Activated CD8-positive, alpha-beta memory T cell treated with anti-CD3 and anti-CD28 coated beads, Interleukin-2, amount 50 U/mL, for 24 hours (primary cell): ENCODE data around the gene GCLC.
"Not testable (repeated sequence)": the region's sequence is repeated elsewhere in the genome, so short reads cannot be mapped to it uniquely, and the experiment has no call there.

Experiments used
- DNase-seq: peaks from one replicate; pipeline ENCODE4 v3.0.0-alpha.2; 2020; ENCODE audit errors: extremely low read depth

GCLC gene

DNA sequence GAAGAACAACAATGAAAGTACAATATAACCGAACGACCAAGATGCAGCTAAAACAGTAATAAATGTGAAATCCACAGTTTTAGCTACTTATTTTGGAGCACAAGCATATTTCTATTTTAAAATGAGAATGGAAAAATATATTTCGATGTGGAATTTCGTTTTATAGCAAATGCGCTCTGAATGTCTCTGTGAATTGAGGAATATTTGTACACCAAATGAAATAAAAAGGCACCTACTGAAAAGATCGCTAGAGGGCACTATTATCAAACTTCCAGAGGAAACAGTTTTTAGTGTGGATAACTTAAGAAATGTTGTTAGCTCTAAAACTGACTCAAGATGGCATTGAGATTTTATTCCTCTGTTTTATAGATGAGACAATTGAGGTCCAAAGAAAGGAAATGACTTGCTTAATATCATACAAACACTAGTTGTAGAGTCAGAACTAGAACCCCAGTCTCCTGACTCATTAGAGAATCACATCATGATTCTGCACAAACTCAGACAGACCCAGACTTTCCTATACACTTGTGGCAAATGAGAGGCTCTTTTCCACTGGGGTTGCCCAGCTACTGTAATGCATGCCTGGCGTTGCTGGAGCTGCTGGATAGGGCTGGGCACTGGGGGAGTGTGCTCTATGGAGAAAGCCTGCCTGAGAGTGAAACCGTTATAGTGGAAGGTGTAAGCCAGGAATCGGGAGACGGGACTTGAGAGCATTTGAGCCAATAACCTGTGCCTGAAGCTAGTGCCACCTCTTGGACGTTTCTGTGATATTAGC, 51.9 kb downstream of the GCLC start:
- DNase-seq, result peak; percentile 6

DNA sequence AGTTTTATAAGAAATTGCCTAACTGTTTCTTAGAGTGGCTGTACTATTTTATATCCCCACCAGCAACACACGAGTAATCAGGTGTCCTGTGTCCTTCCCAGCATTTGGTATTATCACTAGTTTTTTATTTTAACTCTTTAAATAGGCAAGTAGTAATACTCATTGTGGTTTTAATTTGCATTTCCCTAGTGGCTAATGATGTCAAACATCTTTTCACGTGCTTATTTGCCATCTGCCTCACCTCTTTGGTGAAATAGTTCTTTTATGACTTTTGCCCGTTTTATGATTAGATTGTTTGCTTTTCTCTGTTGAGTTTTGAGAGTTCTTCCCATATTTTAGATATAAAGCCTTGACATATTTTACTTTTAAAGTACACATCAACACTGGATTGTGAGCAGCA, 57.8 kb downstream of the GCLC start:
- no peak for DNase-seq

DNA sequence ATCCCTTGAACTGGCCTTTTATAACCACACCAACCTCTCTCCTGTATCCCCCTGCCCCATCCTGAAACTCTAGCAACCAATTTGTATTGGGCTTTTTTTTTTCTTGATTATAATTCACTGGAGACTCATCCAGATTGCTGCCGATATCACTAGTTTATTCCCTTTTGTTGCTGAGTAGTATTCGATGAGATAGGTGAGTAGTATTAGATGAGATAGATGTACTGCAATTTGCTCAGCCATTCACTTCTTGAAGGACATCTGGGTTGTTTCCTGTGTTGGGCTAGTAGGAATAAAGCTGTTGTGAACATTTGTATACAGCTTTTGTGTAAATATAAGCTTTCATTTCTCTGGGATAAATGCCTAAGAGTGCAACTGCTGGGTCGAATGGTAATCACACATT, 58.2 kb downstream of the GCLC start:
- DNase-seq, result no peak

DNA sequence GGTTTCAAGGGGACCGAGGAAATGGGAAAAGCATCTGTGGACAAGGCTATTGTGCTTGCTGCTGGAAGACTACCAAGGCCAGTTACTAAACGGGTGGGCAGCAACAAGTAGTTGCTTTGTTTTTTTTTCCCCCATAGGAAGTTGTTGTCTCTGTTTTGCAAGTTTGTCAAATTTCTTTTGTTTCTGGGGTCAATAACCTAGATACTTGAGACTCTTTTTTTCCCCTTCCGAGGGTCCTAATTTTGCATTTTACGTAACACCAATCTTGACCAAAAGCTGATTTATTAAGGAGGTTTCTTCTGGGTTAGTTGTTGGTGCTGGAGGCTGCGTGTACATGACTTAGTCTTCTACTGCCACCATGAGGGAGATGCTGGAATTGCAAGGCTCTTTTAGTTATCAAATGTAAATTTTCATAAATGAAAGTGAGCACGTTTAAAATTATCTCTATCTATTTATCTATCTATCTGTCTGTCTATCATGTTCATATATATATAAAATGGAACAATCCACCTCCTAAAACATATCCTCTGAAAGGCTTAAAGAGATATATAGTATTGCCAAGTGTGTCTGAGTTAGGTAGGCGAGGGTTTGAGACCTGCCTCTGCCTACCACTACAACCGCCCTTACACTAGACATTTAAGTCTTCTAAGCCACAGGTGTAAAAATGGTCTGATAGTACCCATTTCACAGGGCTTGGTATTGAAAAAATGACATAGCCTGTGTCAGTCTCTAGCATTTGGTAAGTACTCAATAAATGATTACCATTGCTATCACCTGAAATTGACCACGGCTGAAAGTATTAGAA, 60.2 kb downstream of the GCLC start:
- DNase-seq, result peak; percentile 12

DNA sequence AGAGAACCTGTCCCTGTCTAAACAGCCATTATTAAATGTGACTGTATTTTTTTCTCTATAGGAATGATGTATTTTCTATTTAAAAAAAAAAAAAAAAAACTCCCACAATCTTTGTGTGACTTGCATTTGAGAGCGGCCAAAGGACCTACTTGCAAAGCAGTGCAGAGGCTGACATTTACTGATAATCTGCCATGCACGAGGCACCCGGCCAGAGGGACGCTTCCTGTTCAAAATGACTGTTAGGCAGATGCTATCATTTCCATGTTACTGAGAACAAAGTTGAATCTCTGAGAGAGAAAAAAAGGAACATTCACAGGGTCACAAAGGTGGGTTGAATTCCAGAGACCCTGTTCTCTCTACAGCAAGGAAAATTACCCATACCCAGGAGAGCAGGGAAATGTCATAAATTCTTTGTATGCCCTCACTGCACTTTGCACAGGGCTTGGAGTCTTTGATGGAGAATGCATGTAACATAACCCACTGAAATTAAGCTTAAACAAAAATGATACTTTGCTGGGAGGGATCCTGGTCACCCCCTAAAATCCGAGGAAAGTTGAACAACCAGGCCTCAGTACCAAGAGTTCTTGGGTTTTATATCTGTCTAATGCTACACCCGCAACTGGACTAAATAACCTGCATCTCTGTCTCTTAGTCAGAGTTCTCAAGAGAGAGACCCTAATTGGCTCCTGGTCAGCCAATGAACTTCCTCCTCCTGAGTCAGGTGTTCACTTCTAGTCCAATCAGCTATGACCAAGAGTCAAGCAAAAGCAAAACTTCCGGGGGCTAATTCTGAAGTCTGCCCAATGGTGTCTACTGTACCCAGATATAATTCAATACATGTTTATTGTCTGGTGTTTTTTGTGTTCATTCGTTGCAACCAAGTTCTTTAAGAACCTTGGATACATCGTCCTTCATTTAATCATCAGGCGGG, 61.2 kb downstream of the GCLC start:
- DNase-seq, result no peak

GRCh38 chr6:53481323-53481722, 63.6 kb downstream of the GCLC start:
- DNase-seq, result no peak

DNA sequence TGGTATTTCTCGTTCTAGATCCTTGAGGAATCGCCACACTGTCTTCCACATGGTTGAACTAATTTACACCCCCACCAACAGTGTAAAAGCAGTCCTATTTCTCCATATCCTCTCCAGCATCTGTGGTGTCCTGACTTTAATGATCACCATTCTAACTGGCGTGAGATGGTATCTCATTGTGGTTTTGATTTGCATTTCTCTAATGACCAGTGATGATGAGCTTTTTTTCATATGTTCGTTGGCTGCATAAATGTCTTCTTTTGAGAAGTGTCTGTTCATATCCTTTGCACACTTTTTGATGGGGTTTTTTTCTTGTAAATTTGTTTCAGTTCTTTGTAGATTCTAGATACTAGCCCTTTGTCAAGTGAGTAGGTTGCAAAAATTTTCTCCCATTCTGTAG, 64.1 kb downstream of the GCLC start:
- DNase-seq, result not testable (repeated sequence)

DNA sequence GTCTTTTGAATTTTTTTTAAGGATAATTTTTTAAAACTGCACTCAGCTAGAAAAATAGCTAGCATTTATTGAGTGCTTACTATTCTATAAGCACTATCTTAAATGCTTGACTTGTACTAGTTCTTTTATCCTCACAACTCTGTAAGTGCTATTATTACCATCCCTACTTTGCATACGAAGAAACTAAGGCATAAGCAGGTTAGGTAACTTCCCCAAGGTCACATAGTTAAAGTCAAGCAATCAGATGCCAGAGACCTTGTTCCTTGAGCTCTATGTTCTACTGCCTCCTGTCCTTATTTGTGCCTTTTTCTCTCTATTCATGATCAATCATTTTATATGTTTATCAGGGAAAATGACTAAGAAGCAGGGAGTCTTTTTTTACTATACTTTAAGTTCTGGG, 65.0 kb downstream of the GCLC start:
- no peak for DNase-seq

- DNase-seq, result no peak
These were observed 67.9 kb downstream of the GCLC start for GRCh38 chr6:53476964-53477363.

- no peak for DNase-seq
These were observed 70.9 kb downstream of the GCLC start for GRCh38 chr6:53474010-53474409.

DNA sequence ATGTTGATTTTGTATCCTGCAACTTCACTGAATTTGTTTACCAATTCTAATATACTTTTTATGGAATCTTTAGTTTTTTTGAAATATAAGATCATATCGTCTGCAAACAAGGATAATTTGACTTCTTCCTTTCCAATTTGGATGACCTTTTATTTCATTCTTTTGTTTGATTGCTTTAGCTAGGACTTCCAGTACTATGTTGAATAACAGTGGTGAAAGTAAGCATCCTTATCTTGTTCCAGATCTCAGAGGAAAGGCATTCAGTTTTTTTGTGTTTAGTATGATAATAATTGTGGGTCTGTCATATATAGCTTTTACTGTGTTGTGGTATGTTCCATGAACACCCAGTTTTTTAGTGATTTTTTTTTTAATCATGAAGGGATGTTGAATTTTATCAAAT, 75.7 kb downstream of the GCLC start:
- no peak for DNase-seq

- no peak for DNase-seq
These were observed 78.6 kb downstream of the GCLC start for GRCh38 chr6:53466257-53466656.

GRCh38 chr6:53465732-53466131, 79.2 kb downstream of the GCLC start:
- DNase-seq, result no peak

- DNase-seq, result no peak
These were observed 79.9 kb downstream of the GCLC start for GRCh38 chr6:53464927-53465460.

DNA sequence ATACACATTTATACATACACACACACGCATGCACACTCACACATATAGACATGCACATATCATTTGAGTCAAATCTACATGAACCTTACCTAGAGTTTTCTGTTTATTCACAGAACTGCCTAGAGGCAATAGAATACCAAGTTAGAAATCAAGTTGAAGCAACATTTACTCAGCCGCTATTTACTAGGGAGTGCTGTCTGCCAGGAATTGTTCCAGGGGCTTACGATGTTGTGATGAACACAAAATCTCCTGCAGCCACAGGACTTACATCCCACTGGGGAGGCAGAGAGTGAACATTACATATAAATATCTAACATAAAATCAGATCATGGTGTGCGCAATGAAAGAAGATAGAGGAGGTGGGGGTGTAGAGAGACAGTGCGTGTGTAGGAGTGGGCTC, 80.4 kb downstream of the GCLC start:
- no peak for DNase-seq

DNA sequence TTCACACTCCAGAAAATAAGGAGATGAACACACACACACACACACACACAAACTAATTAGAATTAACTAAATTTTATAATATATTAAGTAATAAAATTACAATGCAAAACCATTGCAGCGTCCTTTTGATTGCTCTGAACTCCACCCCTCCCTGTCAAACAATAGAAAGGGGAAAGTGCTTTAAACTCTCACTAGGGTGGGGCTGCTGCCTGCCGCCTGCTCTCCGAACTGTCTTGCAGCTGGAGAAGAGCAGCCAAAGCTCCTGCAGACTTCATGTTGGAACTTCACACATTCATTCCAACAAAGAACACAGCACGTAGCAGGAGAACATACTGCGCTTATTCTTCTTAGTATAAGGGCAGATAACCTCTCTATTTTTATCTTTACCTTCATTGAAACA, 83.2 kb downstream of the GCLC start:
- no peak for DNase-seq

DNA sequence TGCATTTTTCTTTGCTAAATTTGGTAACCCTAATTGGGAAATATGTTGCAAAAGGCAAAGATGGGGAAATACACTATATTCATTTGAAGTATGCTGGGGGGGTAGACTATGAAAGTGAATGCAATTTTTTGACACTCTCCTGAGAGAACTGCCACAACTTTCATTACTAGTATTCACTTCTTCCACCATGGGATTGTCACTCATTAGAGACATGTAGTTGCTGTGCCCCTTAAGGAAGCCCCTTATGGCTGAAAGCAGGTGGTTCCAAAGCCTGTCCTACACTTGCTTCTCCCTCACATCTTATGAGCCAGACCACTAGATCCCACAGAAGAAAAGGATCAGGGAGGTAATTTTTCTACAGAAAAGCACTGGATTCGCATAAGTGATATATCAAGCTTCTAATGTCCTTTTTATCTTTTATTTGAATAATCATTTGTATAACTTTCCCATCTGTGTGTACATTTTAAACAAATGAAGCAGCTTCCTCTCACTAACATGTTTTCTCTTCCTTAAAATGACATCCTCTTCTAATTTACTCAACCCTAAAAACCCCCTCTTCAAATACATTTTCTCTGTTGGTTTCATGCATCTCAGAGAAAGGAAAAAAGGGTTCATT, 83.8 kb downstream of the GCLC start:
- no peak for DNase-seq

GRCh38 chr6:53458105-53458866, 86.6 kb downstream of the GCLC start:
- no peak for DNase-seq

- DNase-seq, result no peak
These were observed 88.1 kb downstream of the GCLC start for GRCh38 chr6:53456809-53457208.

GRCh38 chr6:53455678-53456077, 89.2 kb downstream of the GCLC start:
- no peak for DNase-seq

GRCh38 chr6:53451165-53451564, 93.7 kb downstream of the GCLC start:
- DNase-seq, result no peak
